Measurements from ENCODE around the gene GSTM4.

- TF ChIP-seq CTCF (conservative IDR thresholded peaks at IDR 0.05; ENCODE audit: low read depth, low read length) (0 out of 2 replicates have a peak, but pooled peaks have one; percentile 15), EZH2 (IDR thresholded peaks at IDR 0.05; ENCODE audit: borderline replicate concordance, low read depth, low read length, poor library complexity, severe bottlenecking) (no peak)
These were observed 25.6 kb upstream of the GSTM4 start for GRCh38 chr1:109630081-109630897.

Data from A673 (cell line).